ENCODE measurements around the gene ESRRB. TPM values are rescaled to one million over a fixed set of nuclear protein-coding genes. Genes with fewer than 3 reads are reported as not detected.
"Not testable (repeated sequence)": the region's sequence is repeated elsewhere in the genome, so short reads cannot be mapped to it uniquely, and the experiment has no call there.

ESRRB gene
- total RNA-seq, 1 donor from 2014 or later = 0.11 TPM

GRCh38 chr14:76516884-76517283 is 140.9 kb downstream of the ESRRB start:
- Mint-ChIP-seq H3K4me1 (no peaks in the 10 kb centered on the region), H3K27me3 (peaks cover 24% of the 10 kb centered on the region), H3K9me3 (peaks cover 10% of the 10 kb centered on the region), H3K4me3 (no peak overlapping the region), H3K36me3 (ENCODE audit: low read depth) (no peaks in the 10 kb centered on the region), H3K27ac (no peak overlapping the region)
- no peak for ATAC-seq (ENCODE audit: low read depth)
- ChIA-PET CTCF (no interaction called here), POLR2A (no interaction called here)
- intact Hi-C loops (cut with micrococcal nuclease) = no loop called here
- no peak for TF ChIP-seq CTCF (IDR thresholded peaks at IDR 0.05)
- DNase-seq = no peak

GRCh38 chr14:76518366-76518765 is 142.4 kb downstream of the ESRRB start:
- POLR2A ChIA-PET = no interaction called here
- no peak overlapping the region for H3K4me3 Mint-ChIP-seq
- intact Hi-C loops (cut with micrococcal nuclease) = no loop called here
- DNase-seq (no peak), ATAC-seq (ENCODE audit: low read depth) (no peak)
- H3K9me3 Mint-ChIP-seq = peaks cover 15% of the 10 kb centered on the region
- peaks cover 27% of the 10 kb centered on the region for H3K27me3 Mint-ChIP-seq
- no peak for TF ChIP-seq CTCF (IDR thresholded peaks at IDR 0.05)
- H3K4me1 Mint-ChIP-seq = no peaks in the 10 kb centered on the region
- H3K36me3 Mint-ChIP-seq (ENCODE audit: low read depth) = no peaks in the 10 kb centered on the region
- no peak overlapping the region for H3K27ac Mint-ChIP-seq
- CTCF ChIA-PET = no interaction called here

- Mint-ChIP-seq H3K36me3 (ENCODE audit: low read depth) (no peaks in the 10 kb centered on the region), H3K4me3 (no peak overlapping the region), H3K4me1 (no peaks in the 10 kb centered on the region), H3K9me3 (peaks cover 15% of the 10 kb centered on the region), H3K27ac (no peak overlapping the region), H3K27me3 (peaks cover 18% of the 10 kb centered on the region)
- ATAC-seq (ENCODE audit: low read depth) = no peak
- intact Hi-C loops (cut with micrococcal nuclease) = no loop called here
- ChIA-PET POLR2A (no interaction called here), CTCF (no interaction called here)
- no peak for DNase-seq
- no peak for TF ChIP-seq CTCF (IDR thresholded peaks at IDR 0.05)
These were observed 149.3 kb downstream of the ESRRB start for GRCh38 chr14:76525106-76525821.

GRCh38 chr14:76531085-76531484 is 155.1 kb downstream of the ESRRB start:
- DNase-seq = no peak
- ATAC-seq (ENCODE audit: low read depth) = no peak
- TF ChIP-seq CTCF (IDR thresholded peaks at IDR 0.05) = no peak
- no peaks in the 10 kb centered on the region for H3K4me1 Mint-ChIP-seq
- intact Hi-C loops (cut with micrococcal nuclease) = no loop called here
- H3K27me3 Mint-ChIP-seq = peaks cover 11% of the 10 kb centered on the region
- H3K36me3 Mint-ChIP-seq (ENCODE audit: low read depth) = no peaks in the 10 kb centered on the region
- no peak overlapping the region for H3K4me3 Mint-ChIP-seq
- POLR2A ChIA-PET = no interaction called here
- no peak overlapping the region for H3K27ac Mint-ChIP-seq
- no peaks in the 10 kb centered on the region for H3K9me3 Mint-ChIP-seq
- CTCF ChIA-PET = no interaction called here

- ChIA-PET CTCF (no interaction called here), POLR2A (no interaction called here)
- intact Hi-C loops (cut with micrococcal nuclease) = no loop called here
- ATAC-seq (ENCODE audit: low read depth) (no peak), DNase-seq (no peak)
- Mint-ChIP-seq H3K9me3 (no peaks in the 10 kb centered on the region), H3K36me3 (ENCODE audit: low read depth) (no peaks in the 10 kb centered on the region), H3K27ac (no peak overlapping the region), H3K27me3 (peaks cover 11% of the 10 kb centered on the region), H3K4me3 (no peak overlapping the region), H3K4me1 (no peaks in the 10 kb centered on the region)
- no peak for TF ChIP-seq CTCF (IDR thresholded peaks at IDR 0.05)
These were observed 155.9 kb downstream of the ESRRB start for GRCh38 chr14:76531821-76532318.

GRCh38 chr14:76536636-76537035 is 160.7 kb downstream of the ESRRB start:
- CTCF ChIA-PET; intact Hi-C loops (cut with micrococcal nuclease); ATAC-seq (ENCODE audit: low read depth); H3K4me3 Mint-ChIP-seq; H3K4me1 Mint-ChIP-seq; DNase-seq; H3K9me3 Mint-ChIP-seq; H3K36me3 Mint-ChIP-seq (ENCODE audit: low read depth); H3K27ac Mint-ChIP-seq: not testable (repeated sequence)
- peaks cover 20% of the 10 kb centered on the region for H3K27me3 Mint-ChIP-seq
- POLR2A ChIA-PET = interaction anchor here (0.6 kb wide), 1 partner anchor 33 kb away, joined by 5 read pairs; no protein-coding TSS in a partner anchor
